Choroid plexus epithelial cell (primary cell): Measurements from ENCODE around the gene KLK11.

Source experiments
- DNase-seq: peaks from one replicate; pipeline ENCODE4 v3.0.0-alpha.2; 2010; ENCODE audit warnings: low read depth
- H3K4me3 ChIP-seq: 2 replicates; pipeline ENCODE4 v1.5.1; 2011; ENCODE audit warnings: low read depth, mild to moderate bottlenecking, control low read depth, low read length, moderate library complexity
- CTCF ChIP-seq: conservative IDR thresholded peaks from 2 replicates; pipeline ENCODE4 v1.5.1; 2011; ENCODE audit warnings: low read depth, mild to moderate bottlenecking, control low read depth, inconsistent platforms, low read length, moderate library complexity

KLK11 gene

GRCh38 chr19:51047031-51047335, 20.6 kb upstream of the KLK11 start:
- no peak for TF ChIP-seq CTCF
- no peak overlapping the region for H3K4me3 ChIP-seq
- DNase-seq = no peak

GRCh38 chr19:51044327-51044726, 17.9 kb upstream of the KLK11 start:
- no peak for TF ChIP-seq CTCF
- H3K4me3 ChIP-seq = no peak overlapping the region
- no peak for DNase-seq

GRCh38 chr19:51043497-51043896, 17.1 kb upstream of the KLK11 start:
- DNase-seq = no peak
- TF ChIP-seq CTCF = no peak
- no peak overlapping the region for H3K4me3 ChIP-seq

GRCh38 chr19:51040151-51040550, 13.7 kb upstream of the KLK11 start:
- DNase-seq = no peak
- H3K4me3 ChIP-seq = no peak overlapping the region
- no peak for TF ChIP-seq CTCF

- no peak for DNase-seq
- no peak for TF ChIP-seq CTCF
Observed at GRCh38 chr19:51036519-51036918, 10.1 kb upstream of the KLK11 start.

GRCh38 chr19:51034704-51035103, 8.3 kb upstream of the KLK11 start, which contains the start of gene KLK12:
Gene KLK12 (minus strand): TSS chr19:51035002. CDS start chr19:51034621, 381 bp downstream.
- no peak for TF ChIP-seq CTCF
- H3K4me3 ChIP-seq = no peak within 1 kb of the TSS
- DNase-seq = no peak

More at GRCh38 chr19:51036519-51036918, 10.1 kb upstream of the KLK11 start:
- H3K4me3 ChIP-seq = no peak overlapping the region

GRCh38 chr19:51031880-51032225, 5.4 kb upstream of the KLK11 start:
- no peak for DNase-seq
- TF ChIP-seq CTCF = no peak
- no peak overlapping the region for H3K4me3 ChIP-seq
